ENCODE results near the gene GNG12.

The GNG12 gene

DNA sequence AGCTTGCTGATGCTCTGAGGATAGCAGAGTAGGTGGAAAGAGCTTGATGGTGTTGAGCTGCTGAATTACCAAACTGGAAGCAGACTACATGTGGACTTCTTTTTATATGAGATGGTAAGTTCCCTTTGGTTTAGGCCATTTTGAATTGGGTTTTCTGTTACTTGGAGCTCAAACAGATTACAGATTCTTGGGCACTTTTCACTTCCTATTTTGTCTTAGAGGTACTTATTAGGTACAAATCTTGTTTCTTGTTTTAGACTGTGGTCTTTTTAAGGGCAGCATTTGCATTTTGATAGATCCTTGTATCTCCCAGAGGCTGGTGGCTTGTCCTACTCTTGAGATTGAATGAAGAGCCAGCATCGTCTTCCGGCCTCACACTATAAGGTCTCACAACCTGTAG, 78.1 kb downstream of the GNG12 start:
- no peak for DNase-seq (ENCODE audit: low read depth in 2 of 3, low spot score in 2 of 3)

DNA sequence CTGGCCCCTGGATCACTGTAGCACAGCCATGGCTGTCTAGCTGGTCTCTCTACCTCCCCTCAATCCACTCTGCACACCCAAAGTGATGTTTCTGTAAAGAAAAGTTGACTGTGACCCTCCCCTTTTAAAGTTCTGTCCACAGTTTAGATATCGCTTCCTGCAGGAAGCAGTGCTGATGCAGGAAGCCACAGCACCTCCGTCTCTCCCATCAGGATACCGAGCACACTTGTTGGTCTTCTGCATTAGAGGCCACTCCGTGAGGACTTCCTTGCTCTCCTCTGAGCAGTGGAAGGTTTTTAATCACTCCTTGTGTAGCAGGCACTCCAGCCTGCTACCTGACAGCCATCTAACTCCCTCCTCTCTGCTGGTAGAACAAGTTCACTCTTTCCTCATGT, 78.7 kb downstream of the GNG12 start:
- DNase-seq (ENCODE audit: low read depth in 2 of 3, low spot score in 2 of 3), result no peak

DNA sequence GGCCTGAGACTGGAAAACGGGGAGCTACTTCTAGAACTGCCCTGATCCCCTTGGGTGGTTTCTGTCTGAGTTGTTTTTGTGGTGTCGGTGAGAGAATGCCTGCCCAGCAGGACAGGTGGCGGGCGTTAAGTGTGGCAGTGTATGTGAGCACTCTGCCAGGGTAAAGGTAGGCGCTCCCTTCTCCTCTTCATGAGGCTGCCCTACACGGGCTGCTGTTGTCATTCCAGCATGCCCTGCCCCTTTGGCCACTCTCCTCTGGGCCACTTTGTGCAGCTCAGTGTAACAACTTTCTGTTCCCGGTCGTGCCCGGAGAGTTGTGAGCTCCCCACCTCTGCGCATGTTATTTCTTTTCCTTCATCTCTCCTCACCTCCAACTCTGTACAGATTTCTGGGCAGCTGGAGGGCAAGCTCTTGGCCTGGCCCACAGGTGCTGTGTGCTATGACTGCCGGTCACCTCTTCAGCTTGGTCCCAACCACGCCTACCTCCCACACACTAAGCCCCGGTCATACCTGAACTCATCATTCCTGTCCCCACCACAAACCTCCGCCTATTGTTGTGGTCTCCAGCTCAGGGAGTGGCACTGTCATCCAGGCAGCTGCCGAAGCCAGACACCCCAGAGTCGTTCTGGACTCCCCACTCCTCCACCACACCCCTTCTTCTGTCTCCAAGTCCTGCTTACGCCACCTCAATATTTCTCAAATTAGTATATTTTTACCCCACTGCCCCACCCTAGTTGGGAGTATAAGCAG, 79.3 kb downstream of the GNG12 start:
- no peak for DNase-seq (ENCODE audit: low read depth in 2 of 3, low spot score in 2 of 3)

DNA sequence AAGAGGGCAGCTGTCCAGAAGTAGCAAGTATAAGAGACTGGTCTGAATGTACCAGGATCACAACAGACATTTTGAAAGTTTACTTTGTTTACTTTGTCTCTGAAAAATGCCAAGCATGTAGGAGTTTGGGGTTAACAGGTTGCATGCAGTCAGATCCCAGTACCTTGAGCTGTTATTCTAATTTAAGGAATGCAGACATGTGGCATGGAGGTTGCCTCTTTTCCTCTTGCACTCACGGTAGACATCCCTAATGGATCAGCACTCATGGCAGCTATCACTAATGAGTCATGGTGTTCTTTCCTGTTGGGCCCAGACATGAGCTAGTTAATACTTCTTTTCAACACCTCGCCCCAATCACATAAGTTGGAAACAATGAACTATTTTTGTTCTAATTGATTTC, 81.0 kb downstream of the GNG12 start:
- DNase-seq (ENCODE audit: low read depth in 2 of 3, low spot score in 2 of 3), result no peak

DNA sequence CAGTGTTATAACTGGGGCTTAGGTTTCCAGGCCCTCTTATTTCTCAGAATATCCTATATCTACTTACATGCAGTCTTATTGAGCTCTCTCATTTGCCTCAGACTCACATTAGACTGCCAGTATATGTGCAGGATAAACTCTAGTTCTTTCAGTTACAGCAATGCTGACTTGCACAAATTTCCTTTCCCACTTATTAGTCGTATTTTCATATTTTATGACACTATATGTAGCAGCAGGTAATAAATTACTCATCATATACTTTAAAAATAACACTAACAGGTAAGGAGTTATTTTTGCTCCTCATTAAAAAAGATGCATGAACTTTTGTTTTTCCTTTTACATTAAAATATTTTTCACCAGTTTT, 82.6 kb downstream of the GNG12 start:
- no peak for DNase-seq (ENCODE audit: low read depth in 2 of 3, low spot score in 2 of 3)

DNA sequence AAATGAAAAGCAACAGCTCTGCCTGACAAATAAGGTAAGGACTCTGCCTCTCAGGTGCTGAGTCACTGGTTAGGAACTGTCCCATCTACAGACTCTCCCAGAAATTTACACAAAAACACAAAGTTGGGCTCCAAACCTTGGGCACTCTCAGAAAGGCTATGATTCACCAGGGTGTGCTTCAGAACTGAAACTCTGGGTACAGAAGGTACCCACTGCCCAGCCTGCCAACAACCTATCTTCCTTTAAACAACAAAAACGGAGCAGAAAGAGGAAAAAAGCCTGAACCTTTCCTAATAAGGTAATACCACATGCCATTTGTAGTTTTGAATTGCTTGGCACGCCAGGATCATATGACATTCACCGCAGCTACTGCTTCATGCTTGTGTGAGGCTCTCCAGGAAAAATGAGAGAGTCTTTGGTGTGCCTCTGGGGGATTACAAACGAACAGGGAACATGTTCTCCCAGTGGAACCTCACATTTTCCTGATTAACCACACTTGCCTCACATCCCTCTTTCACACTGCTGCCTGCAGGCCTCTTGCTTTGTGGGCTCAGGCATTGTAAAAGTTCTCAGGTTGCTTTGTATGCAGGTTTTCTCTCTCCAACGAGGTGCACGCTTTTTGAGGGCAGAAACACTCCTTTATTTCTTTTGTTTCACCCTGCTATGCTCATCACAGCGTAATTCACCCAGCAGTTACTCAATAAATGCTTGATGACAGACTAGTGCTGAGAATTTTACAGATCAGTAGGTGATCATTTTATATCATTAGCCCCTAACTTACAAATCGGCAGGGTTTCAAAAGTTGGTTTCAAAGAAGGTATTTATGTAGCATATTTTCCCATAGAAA, 83.2 kb downstream of the GNG12 start:
- no peak for DNase-seq (ENCODE audit: low read depth in 2 of 3, low spot score in 2 of 3)

DNA sequence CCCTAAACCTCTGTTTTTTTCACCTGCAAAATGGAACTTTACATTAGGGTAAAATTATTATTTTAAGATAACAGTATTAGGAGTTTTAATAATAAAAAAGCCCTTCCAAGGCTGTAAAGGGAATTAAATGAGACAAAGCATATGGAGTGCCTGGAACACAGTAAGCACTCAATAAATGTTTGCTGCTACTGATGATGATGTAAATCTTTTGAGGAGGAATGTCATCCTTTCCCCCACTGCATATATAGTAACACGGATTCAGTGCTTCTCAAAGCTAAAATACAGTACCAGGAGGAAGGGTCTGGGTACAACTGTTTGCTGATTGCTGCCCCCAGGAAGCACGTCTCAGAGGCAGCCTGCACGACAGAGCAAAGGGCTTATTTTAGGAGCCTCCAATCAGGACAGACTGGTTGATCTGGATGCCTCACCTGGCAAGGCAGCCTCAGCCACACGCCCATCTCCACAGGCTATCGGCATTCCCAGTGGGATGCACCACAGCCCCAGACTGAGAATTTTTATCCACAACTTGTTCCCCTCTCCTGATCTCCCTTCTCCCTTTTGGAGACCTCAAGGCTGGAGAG, 83.9 kb downstream of the GNG12 start:
- DNase-seq (ENCODE audit: low read depth in 2 of 3, low spot score in 2 of 3), result no peak

DNA sequence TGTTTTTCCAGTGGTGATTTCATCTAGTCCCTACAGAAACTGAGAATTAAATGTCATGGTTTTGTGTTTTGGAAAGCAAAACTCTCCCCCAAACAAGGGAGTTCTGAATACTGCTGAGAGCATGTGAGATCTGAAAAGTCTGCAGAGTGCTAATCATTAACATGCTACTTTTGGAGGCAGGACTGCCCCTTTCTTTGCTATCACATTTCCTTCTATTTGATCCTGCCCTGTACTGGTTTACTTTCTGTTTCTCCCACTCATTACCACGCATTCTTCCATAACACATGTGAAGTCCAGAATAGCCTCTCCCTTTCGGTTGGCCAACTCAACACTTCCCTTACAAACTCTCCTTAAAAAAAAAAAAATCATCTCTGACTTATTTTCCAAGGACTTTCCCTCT, 84.6 kb downstream of the GNG12 start:
- DNase-seq (ENCODE audit: low read depth in 2 of 3, low spot score in 2 of 3), result no peak

DNA sequence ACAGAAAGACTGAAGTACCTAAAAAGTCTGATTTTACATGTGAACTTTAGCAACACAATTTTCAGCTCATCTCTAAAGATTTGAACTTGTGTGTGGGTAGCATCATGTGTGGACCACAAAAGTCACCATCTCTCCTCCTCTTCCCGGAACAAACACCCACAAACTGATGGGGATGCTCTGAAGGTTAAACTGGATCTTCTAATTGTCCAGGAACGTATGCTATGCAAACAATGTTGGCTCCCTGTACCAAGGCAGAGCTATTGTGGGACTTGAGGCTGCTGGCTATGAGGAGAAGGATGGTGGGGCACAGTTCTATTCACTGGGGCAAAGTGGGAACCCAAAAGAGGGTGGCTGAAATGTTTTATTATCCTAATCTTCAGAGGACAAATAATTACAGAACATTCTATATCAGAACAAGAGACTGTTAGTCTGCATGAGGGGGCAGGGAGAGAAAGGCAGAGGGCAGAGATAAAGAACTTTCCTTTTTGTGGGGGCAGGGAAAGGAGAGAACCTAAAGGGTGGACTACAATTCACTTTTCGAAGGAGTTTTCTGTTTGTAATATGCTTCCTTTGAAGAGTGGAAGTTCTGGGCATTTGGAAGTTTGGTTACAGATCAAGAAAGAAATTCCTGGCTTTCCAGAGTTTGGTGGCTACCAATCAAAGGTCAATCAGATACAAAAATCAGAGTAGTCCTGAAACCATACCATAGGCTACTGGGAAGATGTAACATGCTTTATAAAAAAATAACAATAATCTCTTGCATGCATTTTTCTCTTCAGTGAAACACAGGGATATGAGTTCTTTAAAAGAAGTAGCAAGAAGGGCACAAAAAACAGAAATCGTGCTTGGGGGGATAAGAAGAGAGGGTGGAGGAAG, 85.4 kb downstream of the GNG12 start:
- no peak for DNase-seq (ENCODE audit: low read depth in 2 of 3, low spot score in 2 of 3)

DNA sequence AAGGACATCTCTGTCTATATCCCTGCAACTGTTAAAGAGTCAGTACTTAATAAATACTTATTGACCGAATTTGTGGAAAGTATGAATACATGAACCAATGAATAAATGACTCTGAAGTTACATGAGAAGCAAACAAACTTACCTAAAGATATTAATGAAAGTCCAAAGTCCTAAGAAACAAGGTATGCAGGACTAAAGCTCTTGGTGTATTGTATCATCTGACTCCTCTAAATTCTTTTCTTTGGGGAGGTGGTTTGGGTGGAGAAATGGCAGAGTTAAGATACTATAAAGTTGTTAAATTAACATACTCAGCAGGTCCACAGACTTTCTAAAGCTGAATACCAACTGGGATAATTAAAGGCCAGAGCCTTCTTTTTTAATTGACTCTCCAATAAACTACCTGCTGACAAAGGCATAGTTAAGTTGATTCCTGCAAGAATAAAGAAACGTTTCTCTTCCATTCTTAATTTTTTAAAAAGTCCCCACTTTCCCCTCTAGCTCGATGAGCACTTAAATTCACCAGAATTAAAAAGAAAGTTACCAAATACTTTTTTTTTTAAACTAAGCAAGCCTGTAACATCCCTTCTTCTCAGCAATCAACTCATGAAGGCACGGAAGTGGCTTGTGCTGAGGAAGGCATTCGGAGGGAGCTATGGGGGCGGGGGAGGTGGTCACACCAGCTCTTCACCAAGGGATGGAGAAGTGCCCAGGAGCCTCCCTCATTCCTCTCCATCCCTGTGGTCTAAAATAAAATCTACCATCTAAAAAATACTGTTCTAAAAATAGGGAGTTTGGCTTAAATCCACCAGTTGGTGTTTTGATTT, 87.2 kb downstream of the GNG12 start:
- no peak for DNase-seq (ENCODE audit: low read depth in 2 of 3, low spot score in 2 of 3)

DNA sequence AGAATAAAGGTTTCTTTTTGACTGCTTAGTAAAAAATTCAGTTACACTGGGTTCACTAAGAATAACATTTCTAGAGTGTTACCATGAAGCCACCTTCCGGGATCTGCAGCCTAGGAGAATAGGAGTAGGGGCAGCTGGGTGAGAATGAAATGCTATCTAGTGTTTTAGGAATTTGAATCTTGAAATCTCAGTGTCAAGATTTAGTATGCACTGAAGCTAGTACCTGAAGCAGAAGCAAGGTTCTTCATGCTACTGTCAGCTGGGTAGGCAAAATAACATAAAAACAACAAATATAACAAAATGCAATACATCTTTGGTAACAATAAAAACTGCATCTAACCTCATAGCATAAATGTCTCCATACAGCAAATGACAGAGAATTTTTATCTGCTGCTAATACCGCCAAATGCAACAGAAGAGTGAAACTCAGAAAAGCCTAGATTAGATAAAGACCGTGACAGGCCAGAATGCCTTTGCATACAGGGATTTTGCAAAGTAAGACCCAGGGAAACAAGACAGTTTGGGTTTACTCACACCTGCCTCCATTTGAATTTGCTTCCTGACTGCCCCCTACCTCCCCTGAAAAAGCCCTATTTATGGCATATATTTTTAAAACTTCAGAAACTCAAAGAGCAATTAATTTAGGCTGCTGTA, 90.1 kb downstream of the GNG12 start:
- DNase-seq (ENCODE audit: low read depth in 2 of 3, low spot score in 2 of 3), result no peak

DNA sequence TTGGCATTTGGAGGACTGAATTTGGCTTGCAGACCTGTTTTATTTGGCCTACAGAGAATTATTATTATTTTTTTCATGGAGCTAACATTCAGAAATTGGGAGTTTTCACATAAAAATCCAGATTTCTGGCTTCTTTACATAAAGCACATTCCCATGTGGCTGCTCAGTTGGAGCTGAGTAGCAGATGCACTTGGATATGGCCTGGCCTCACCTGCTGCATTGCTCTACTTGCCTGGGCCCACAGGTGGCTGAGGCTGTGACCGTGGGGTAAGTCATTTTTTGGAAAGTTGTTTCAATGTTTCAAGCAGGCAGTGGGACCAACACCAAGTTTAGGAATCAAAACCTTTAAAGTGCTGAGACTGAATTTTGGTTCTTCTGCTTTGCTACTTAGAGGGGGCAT, 91.5 kb downstream of the GNG12 start:
- DNase-seq (ENCODE audit: low read depth in 2 of 3, low spot score in 2 of 3), result no peak

DNA sequence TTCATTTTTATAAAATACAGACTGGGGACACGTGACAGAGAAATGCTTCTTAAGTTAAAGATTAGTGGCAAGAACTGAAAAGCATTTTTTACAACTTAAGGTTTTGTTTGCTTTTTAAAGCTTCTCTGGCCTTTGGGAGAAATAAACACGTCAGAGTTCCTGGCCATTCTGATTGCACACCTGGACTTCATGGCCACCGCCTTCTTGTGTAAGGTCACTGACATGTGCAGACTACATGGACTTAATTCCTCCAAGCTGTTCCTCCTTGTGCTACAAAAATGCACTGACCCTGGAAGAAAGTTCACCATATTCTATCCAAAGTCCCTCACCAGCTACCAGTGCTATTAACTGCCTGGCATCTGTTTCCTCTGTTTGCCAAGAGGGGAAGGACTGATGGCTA, 92.1 kb downstream of the GNG12 start:
- DNase-seq (ENCODE audit: low read depth in 2 of 3, low spot score in 2 of 3), result no peak

DNA sequence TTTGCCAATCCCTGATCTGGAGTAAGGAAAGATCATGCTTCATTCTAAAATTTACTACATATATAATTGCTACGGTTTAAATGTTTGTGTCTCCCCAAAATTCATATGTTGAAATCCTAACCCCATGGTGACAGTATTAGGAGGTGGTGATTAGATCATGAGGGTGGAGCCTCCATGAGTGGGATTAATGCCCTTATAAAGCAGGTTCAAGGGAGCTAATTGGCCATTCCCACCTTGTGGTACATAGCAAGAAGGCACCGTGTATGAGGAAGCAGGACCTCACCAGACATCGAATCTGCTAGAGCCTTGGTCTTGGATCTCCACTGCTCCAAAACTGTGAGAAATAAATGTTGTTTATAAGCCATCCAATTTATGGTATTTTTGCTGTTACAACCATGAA, 92.7 kb downstream of the GNG12 start:
- DNase-seq (ENCODE audit: low read depth in 2 of 3, low spot score in 2 of 3), result no peak

DNA sequence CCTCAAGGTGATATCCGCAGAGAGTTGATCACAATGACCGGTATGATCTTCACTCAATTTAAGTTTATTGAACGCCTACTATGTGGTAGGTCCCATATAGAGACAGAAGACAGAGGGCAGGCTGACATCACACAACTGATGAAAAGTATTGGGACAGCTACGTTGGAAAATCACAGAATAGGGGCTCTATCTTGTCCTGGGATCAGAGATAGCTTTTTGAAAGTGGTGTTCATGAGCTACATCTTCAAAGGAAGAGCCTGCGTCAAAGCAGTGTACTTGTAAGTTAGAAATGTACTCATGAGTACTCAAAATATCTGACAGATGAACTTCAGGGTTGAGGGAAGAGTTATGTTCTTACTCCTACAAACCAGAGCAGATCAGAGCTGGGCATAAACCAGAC, 93.9 kb downstream of the GNG12 start:
- no peak for DNase-seq (ENCODE audit: low read depth in 2 of 3, low spot score in 2 of 3)

DNA sequence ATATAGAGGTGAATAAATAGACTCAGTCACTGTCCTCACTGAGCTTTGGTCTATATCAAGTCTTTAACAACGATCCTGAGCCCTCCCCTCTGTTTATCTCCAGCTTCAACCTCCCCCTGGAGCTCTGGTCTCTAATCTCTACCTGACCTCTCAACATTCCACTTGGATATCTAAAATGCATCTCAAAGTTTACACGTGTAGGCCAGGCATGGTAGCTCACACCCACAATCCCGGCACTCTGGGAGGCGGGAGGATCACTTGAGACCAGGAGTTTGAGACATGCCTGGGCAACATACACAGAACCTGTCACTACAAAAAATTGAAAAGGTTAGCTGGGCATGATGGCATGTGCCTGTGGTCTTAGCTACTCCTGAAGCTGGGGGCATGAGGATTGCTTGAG, 94.9 kb downstream of the GNG12 start:
- DNase-seq (ENCODE audit: low read depth in 2 of 3, low spot score in 2 of 3), result no peak

DNA sequence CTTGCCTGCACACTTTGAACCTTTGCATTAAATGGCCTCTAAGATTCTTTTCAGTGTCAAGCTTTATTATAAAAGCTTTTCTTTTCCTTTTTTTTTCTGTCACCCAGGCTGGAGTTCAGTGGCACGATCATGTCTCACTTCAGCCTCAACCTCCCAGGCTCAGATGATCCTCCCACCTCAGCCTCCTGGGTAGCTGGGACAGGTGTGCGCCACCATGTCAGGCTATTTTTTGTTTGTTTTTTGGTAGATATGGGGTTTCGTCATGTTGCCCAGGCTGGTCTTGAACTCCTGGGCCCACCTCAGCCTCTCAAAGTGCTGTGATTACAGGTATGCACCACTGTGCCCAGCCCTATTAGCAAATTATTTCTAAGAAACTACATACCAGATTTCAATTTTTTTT, 95.4 kb downstream of the GNG12 start:
- DNase-seq (ENCODE audit: low read depth in 2 of 3, low spot score in 2 of 3), result no peak

DNA sequence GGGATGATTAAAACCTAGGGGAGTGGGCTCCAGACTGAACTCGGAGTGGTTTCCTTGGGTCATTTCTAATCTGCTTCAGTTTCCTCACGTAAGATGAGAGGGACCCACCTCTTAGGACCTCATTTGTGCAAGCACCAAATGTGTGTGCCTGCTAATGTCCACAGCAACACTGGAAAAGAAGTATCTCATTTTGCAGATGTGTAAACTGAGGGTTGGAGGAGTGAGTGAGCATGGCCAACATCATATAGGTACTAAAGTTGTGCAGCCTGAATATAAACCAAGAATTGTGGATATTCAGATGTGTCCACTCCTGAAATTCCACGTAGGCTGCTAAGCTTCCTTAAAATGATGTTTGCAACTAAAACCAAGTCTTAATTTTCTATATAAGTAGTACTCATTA, 96.5 kb downstream of the GNG12 start:
- DNase-seq (ENCODE audit: low read depth in 2 of 3, low spot score in 2 of 3), result no peak

DNA sequence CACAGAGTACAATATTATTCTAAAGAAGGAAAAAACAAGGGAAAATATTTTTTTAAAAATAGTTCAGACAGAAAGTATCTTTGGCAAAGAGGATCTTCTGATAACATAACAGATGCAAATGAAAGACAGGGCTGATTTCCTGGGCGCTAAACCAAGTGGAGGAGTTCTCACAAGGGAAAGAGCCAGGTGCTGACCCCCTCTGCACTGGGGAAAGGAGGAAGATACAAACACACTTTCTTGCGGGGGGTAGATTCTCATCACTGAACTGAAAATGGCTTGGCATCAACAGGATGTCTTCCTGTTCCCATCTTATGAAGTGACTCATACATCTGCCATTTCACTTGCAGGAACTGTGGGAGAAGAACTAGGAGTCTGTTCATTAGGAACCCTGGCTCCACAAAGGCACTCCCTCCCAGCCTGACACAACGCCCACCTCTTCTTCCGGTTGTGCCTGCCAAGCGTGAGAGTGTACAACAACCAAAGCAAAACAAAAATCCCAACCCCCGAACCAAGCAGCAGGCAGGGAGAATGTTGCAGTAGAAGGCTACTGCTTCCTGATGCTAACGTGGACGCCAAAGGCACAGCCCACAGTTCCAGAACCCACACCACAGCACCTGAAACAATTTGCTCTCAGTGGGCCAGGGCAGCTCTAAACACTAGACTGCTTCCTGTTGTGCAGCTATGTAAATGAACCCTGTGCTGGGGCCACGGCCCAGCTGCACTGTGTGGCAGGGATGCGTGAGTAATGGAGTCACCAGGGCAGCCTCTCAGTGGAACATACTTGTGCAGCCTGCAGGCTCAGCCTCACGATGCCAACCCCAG, 97.2 kb downstream of the GNG12 start:
- no peak for DNase-seq (ENCODE audit: low read depth in 2 of 3, low spot score in 2 of 3)
